GM23338 (cell line): ENCODE measurements around the gene TAPBPL.

Experiments
- CREB1 ChIP-seq: fragments of 250-450 bp; sonication (Bioruptor Pico); IDR thresholded peaks from 2 replicates; pipeline ENCODE4 v1.5.0; 2020; ENCODE audit warnings: low read depth, mild to moderate bottlenecking, moderate library complexity
- CTCF ChIP-seq, 2 experiments: fragments of 200-600 bp in 1 of 2; sonication (generic) in 1 of 2; conservative IDR thresholded peaks; 2 replicates each; pipeline versions ENCODE4 v1.5.1 to v1.6.1; 2016 to 2017; ENCODE audit warnings: antibody characterized with exemption in 2 of 2, low read depth in 2 of 2, mild to moderate bottlenecking in 2 of 2, moderate library complexity in 1 of 2
- EZH2 ChIP-seq: fragments of 200-600 bp; sonication (generic); IDR thresholded peaks from one replicate; pipeline ENCODE4 v1.8.0; 2017; ENCODE audit warnings: antibody characterized with exemption, mild to moderate bottlenecking, low read depth; ENCODE audit not compliant: unreplicated experiment
- EZH2phosphoT487 ChIP-seq: fragments of 200-600 bp; sonication (generic); IDR thresholded peaks from one replicate; pipeline ENCODE4 v1.8.1; 2018; ENCODE audit warnings: antibody characterized with exemption; ENCODE audit not compliant: unreplicated experiment
- JUNB ChIP-seq: IDR thresholded peaks from one replicate; pipeline ENCODE4 v1.6.1; 2016; ENCODE audit warnings: antibody characterized with exemption; ENCODE audit not compliant: unreplicated experiment
- POLR2AphosphoS5 ChIP-seq: IDR thresholded peaks from 2 replicates; pipeline ENCODE4 v1.6.1; 2016; ENCODE audit warnings: antibody characterized with exemption, low read depth
- REST ChIP-seq: IDR thresholded peaks from one replicate; pipeline ENCODE4 v1.6.1; 2018; ENCODE audit warnings: antibody characterized with exemption; ENCODE audit not compliant: unreplicated experiment

DNA sequence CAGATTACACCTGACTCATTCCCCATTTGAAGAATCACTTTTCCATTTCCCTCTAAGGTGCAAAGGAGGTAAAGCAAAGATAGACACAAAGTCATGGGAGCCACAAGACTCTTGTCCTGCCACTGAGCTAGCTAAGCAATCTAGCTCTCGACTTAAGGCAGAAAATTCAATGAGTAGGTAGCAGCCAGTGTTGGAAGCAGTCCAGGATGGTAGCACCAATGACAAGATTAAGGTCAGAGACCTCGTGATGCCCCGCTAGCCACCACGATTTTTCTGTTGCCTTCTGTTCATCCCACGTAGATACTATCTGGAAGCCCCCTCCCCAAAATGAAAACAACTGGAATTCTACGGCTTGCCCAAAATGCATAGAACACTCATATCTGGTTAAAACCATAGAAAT, 17.2 kb downstream of the TAPBPL start:
- TF ChIP-seq REST (no peak), EZH2 (no peak), CTCF (conservative IDR thresholded peaks at IDR 0.05; ENCODE audit: low read depth in 2 of 2) (no peak), POLR2AphosphoS5 (no peak), EZH2phosphoT487 (no peak), JUNB (no peak), CREB1 (CRISPR knock-in tag) (no peak)
